Measurements from ENCODE around the gene NFATC2.
"Not testable (repeated sequence)": the region's sequence is repeated elsewhere in the genome, so short reads cannot be mapped to it uniquely, and the experiment has no call there.

Gene NFATC2

GRCh38 chr20:51346686-51347485 is 195.6 kb downstream of the NFATC2 start:
- DNase-seq = no peak

- DNase-seq = no peak
Observed at GRCh38 chr20:51345601-51346101, 196.9 kb downstream of the NFATC2 start.

- DNase-seq = not testable (repeated sequence)
Observed at GRCh38 chr20:51343802-51344201, 198.7 kb downstream of the NFATC2 start.

DNA sequence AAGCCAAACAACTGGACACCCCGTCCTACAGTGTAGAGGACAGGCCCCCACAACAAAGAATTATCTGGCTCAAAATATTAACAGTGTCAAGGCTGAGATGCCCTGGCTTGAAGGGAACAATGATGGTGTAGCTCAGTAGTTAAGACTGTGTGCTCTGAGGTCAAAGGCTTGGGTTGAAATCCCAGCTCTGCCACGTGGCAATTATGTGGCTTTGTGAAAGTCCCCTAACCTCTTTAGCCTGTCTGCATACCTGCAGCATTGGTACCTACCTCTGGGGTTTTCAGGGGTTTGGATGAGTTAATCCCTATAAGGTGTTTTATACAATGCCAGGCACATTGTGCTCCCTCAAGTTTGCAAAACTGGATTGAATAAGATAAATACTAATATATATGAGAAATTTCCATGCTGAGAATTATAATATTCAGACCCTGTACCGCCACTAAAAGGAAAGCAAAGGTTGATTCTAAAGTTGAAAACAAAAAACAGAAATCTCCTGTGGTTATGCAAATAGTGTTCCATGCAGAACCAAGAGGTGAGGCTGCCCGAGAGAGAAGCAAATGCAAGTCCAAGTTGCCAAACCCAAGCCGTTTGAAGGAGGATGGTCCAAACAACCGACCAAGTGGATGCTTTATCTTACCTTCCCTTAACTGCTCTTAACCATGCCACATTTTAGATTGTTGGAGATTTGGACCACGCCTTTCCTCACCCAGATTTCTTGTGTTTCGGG is 199.8 kb downstream of the NFATC2 start:
- DNase-seq = no peak

DNA sequence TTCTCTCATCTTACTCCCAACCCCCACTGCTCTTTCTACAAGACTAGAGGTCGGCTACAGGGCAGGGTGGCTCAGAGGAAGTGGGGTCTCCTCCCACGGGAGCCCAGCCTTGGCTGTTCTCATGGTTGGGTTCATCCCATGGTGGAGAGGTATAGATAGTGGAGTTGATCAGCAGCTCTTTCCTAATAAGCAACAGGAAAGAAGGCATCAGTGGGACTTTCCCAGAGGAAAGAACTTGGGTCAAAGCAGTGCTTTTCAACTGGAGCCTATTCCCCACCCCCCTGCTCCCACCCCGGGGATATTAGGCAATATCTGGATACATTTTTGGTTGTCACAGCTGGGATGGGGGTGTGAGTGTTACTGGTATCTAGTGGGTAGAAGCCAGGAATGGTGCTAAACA is 200.9 kb downstream of the NFATC2 start:
- DNase-seq = no peak

DNA sequence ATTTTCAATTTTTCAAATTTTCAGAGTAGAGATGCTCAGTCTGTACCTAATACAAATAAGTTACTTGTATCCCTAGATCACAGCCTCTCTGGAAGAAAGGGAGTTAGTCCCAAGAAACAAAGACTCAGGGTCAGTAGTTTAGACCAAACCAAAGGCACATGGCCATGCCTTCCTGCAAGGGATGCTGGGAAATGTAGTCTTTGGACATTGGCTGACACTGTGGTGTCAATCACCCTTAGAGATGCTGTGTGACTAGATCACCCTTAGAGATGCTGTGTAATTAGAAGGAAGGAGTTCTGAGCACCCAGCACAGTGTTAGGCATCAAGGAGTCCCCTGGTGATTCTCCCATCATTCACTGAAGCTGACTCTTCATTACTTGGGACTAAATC is 202.1 kb downstream of the NFATC2 start:
- no peak for DNase-seq

DNA sequence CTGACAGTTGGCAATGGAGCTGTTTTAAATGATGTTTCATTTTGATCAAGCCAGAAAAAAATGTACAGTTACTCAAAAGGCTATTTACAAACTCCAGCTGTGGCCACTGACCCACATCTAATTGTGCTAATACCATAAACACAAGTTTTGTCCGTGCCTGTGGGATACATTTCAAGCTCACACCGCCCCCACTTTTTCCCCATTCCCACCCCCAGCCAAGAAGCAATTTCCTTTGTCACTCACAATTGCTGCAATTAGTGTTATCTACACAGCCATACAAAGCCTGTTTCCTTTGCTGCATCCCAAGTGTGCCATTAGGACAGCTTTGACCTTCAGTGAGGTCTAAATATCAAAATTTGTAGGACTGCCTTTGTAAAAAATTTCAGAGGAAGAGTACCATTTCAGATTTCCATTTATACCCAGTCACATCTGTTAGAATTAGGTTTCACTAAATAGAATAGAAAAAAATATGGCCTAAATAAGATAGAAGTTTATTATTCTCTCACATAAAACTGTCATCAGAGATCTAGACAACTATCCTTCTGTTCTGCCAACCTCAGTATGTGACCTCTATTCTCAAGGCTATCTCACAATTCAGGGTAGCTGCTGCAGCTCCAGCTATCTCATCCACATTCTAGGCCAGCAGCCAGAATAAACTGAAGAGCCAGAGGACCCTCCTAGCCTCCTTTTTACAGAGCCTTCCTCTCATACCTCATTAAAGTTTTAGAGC is 202.6 kb downstream of the NFATC2 start:
- no peak for DNase-seq

- DNase-seq = no peak
Observed at GRCh38 chr20:51338692-51339440, 203.7 kb downstream of the NFATC2 start.

DNA sequence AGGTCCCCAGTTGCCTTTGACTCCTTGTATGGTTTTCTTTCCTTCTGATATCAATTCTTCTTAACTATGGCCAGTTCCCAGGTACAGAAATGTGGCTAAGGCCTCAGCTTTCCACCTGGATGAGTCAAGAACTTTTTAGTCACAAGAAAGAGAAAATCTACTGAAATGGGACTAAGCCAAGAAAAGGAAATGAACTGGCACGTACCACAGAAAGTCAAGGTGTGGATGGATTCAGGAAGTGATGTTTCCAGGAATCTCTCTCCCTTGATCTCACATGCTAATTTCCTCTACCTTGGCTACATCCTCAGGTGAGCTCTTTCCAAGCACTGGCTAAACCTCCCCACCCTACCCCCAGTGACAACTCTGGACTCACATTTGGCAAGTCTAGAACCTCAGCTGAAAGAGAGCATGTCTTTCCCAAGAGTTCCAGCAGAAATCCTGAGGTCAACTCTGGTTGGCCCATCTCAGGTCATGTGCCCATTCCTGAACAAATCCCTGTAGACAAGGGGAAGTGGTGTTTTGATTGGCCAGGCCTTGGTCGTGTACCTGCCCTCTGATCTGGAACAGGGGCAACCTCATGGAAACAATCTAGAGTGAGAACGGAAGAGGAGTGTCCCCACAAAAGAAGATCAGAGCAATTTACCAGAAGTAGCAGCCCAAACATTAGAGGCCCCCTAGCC is 205.3 kb downstream of the NFATC2 start:
- DNase-seq = no peak

Data from femur (tissue), 1 donor.